Fibroblast of villous mesenchyme (primary cell): ENCODE data around the gene IGSF9B. TPM values are rescaled to one million over a fixed set of nuclear protein-coding genes. Genes with fewer than 3 reads are reported as not detected.

Experiments used
- DNase-seq: peaks from one replicate; pipeline ENCODE4 v3.0.0-alpha.2; 2010; ENCODE audit warnings: low read depth
- H3K4me3 ChIP-seq: 2 replicates; pipeline ENCODE4 v1.5.1; 2011; ENCODE audit warnings: low read depth, mild to moderate bottlenecking, low read length
- total RNA-seq: library from RNA; depleted of rRNA; stranded (reverse); fragments of >200 nt; gene quantifications from 2 replicates; pipeline ENCODE4 v1.2.3, GENCODE V29; 2012
- TF ChIP-seq, protein P1 (sequence below): IDR thresholded peaks from 2 replicates; pipeline ENCODE4 v1.5.1; 2012; ENCODE audit warnings: low read depth, mild to moderate bottlenecking, low read length; ENCODE audit not compliant: insufficient read depth

Gene IGSF9B
- total RNA-seq, 1 donor, result under 0.01 TPM

DNA sequence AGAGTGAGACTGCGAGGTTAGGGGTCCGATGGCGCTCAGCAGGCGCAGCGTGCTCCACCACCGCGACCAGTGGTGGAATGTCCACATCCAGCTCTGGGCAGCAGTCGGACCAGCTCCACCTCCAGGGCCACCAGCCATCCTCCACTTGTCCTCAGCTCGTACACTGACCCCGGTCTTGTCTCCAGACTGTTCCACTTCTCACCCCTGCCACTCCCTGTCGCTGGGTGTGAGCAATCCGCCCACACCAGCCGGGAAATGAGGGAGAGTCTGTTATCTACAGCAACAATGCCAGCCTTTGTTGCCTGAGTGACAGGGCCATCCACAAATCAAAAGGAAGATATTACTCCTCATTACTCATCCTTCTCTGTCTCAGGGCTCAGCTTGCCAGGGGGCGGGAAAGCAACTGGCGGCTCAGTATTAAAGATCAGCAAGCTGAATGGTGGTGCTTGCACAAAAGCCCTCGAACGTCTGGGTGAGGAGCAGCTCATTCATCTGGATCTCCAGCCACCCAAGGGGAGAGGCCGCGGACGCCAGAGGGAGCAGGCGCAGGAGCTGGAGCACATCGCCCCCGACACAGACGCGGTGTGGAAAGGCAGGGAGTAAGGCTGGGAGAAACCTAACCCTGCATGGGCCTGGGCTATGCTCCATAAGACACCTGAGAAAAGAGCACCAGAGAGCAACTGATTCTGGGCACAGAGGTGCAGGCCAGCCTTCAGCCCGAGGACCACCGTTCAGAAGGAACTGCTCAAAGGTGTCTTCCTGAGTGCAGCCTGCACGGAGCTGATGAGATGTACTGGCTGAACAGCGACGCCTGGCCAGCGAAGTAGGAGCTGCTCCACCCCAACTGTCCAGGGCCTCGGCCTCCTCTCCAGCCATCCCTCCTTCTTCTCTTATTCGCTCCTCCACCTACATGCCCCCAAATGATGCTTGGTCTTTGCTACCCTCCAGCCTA is 21.9 kb downstream of the IGSF9B start:
- H3K4me3 ChIP-seq, result no peak overlapping the region
- DNase-seq, result no peak
- TF ChIP-seq, protein P1, sequence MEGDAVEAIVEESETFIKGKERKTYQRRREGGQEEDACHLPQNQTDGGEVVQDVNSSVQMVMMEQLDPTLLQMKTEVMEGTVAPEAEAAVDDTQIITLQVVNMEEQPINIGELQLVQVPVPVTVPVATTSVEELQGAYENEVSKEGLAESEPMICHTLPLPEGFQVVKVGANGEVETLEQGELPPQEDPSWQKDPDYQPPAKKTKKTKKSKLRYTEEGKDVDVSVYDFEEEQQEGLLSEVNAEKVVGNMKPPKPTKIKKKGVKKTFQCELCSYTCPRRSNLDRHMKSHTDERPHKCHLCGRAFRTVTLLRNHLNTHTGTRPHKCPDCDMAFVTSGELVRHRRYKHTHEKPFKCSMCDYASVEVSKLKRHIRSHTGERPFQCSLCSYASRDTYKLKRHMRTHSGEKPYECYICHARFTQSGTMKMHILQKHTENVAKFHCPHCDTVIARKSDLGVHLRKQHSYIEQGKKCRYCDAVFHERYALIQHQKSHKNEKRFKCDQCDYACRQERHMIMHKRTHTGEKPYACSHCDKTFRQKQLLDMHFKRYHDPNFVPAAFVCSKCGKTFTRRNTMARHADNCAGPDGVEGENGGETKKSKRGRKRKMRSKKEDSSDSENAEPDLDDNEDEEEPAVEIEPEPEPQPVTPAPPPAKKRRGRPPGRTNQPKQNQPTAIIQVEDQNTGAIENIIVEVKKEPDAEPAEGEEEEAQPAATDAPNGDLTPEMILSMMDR, result no peak

DNA sequence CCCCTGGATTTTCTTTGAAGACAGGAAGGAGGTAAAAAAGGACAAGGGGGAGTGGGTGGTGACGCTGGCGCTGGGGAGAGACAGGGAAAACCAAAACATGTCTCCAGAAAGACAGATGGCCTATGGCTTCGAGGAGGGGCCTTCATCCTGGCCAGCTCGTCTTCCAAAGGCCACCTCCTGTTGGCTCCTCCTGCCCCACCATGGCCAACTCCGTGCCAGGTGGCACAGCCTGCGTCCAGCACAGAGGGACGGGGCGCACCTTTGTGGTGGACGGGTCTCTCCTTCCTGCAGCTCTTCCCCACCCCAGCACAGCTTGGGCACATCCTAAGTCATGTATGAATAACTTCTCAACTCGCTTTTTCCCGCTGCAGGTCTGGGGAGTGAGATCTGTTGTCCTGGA is 22.7 kb downstream of the IGSF9B start:
- no peak for DNase-seq

DNA sequence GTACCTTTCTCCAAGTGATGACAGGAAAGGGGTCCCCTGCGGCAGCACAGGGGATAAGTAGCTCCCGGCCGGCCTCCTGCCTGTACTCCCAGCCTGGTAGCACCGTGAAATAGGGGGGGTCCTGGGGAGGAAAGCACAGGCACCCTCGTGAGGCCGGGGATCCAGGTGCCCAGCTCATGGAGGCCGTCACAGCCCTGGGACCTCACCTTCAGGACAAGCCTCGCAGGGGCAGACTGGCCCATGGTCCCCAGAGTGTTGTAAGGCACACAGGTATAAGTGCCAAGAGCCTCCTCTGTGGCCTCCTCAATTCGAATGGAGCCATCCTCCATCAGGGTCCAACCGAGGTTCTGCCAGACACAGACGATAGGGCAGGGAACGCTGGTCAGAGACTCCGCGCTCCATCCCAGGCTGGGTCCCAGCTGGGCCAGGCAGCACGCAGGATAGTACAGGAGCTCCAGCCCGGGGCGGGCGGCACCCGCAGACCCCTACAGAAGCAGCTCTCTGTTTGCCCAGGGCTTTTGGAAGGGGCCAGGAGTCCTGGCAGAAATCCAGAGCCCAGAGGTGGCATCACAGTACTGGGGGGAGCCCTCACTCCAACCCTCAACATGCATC is 25.2 kb downstream of the IGSF9B start:
- no peak overlapping the region for H3K4me3 ChIP-seq
- TF ChIP-seq, protein P1, result no peak
- no peak for DNase-seq

More for the DNA sequence above, 22.7 kb downstream of the IGSF9B start:
- TF ChIP-seq, protein P1, result no peak
- no peak overlapping the region for H3K4me3 ChIP-seq

DNA sequence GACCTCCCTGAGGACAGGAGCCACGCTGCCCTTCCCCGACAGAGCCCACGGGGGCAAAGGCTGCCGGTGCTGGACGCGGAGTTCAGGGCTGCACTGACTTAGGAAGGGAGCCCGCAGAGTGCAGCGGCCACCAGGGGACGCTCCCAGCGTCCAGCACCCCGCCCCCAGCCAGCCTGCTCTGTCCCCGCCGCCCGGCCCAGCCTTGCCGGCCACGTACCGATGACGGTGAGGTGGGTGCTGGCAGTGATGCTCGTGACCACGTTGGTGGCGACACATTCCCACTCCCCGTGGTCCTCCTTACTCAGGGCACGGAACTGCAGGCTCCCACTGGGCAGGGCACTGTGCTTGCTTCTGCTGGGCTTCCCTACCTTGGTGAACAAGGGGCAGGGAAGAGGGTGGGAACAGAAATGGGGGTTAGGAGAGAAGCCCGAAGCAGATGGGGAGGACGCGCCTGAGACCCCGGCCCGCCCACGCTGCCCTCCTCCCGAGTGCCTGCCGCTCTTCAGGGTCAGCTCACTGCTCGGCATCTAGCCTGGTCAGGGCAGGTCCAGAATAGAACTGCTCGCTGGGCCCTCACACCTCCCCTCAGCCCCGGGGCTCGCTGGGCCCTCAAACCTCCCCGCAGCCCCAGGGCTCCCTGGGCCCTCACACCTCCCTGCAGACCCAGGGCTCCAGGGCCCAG is 25.9 kb downstream of the IGSF9B start:
- DNase-seq, result peak; percentile 4
- no peak overlapping the region for H3K4me3 ChIP-seq
- TF ChIP-seq, protein P1, result peak; percentile 26

DNA sequence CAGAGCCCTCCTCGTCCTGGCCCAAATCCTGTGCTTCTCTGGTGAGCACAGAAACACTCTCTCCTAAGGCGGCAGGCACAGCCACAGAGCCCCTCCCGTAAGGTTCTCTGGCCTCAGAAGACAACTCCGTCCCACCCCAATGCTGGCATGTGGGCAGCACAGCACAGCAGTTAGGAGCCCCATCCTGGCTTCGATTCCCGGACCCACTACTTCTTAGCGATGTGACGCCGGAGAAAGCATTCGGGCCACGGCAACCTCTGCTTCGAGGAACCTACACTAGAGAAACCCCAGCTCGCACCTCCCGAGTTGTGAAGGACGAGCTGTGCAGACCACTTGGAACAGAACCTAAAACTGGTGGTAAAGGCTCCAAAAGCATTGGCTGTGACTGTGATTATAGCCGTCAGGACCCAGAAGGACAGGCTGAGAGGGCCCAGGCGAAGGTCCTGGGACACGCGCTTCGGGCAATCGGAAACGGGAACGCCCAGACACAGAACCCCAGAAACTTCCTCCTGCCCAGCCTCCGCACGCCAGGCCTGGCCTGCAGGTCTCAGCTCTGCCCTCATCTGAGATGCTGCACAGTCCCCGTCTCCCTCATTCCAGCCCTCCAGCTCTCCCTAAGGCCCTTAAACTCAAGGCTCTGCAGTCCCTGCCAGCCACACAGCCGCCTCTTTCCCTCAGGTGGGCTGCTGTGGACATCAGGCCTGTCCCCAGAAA is 26.6 kb downstream of the IGSF9B start:
- TF ChIP-seq, protein P1, result no peak
- H3K4me3 ChIP-seq, result no peak overlapping the region
- no peak for DNase-seq

DNA sequence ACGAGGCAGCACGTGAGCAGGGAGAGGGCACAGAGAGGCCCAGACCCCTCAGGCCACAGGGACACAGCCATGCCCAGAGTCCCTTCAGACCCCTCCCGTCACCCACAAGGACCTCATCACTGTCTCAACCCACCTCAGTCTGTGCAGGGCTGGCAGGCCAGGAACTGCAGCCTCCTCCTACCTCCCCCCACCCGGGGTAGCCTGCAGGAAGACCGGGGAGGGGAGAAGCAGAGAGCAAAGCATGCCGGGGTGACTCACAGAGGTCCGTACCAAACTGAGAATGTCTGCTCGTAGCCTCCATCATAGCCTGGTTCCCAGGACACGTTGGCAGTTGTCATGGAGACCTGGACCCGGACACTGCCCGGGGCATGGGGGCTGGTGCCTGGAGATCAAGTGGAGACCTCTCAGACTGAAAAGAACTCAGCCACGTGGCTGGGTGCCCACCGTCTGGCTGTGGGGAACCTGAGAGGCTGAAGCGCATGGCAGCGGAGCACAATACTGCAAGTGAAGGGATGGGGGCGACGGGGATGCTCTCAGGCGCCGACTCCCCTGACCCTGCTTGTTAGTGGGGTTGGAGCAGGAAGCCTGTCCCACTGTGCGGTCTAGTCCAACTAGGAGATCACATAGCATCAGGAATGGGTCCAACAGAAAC is 27.2 kb downstream of the IGSF9B start:
- no peak for DNase-seq
- no peak overlapping the region for H3K4me3 ChIP-seq
- TF ChIP-seq, protein P1, result no peak
